Common myeloid progenitor, CD34-positive (primary cell): ENCODE results near the gene SPTLC3.
"Not testable (repeated sequence)": the region's sequence is repeated elsewhere in the genome, so short reads cannot be mapped to it uniquely, and the experiment has no call there.

Experiments used
- CTCF ChIA-PET: fragments of 350-600 bp; sonication (Branson Sonifier 250); formaldehyde crosslinking; loops from one replicate; lab custom pipeline; 2021; ENCODE audit warnings: antibody characterized with exemption; lab: Charles Lee
- POLR2A ChIA-PET: fragments of 350-600 bp; sonication (Branson Sonifier 250); formaldehyde crosslinking; loops from one replicate; lab custom pipeline; 2021; ENCODE audit warnings: antibody characterized with exemption; lab: Charles Lee
- DNase-seq, 3 donors: peaks; one replicate each; pipeline versions ENCODE4 v3.0.0 to v3.0.0-alpha.2; 2013
- H3K27ac ChIP-seq, 2 experiments: 1 replicate in 1 of 2; 2 replicates in 1 of 2; pipeline ENCODE4 v1.7.0; 2013; ENCODE audit warnings: inconsistent platforms in 2 of 2, low read length in 2 of 2, mild to moderate bottlenecking in 2 of 2, low read depth in 1 of 2, moderate library complexity in 1 of 2; ENCODE audit not compliant: severe bottlenecking in 2 of 2, insufficient read depth in 1 of 2, poor library complexity in 1 of 2
- H3K27me3 ChIP-seq, 5 experiments: replicated peaks in 2 of 5; 1 replicate in 3 of 5; 2 replicates in 2 of 5; pipeline versions ENCODE4 v1.6.1 to v1.7.0; 2013; ENCODE audit warnings: low read length in 4 of 5, mild to moderate bottlenecking in 2 of 5, moderate library complexity in 2 of 5, inconsistent platforms in 1 of 5; ENCODE audit not compliant: insufficient read depth in 5 of 5, control insufficient read depth in 4 of 5
- H3K36me3 ChIP-seq, 4 experiments: 1 replicate in 2 of 4; 2 replicates in 2 of 4; pipeline versions ENCODE4 v1.6.1 to v1.7.0; 2013; ENCODE audit warnings: low read length in 3 of 4, control low read depth in 1 of 4, mild to moderate bottlenecking in 1 of 4; ENCODE audit not compliant: control insufficient read depth in 4 of 4, insufficient read depth in 4 of 4
- H3K4me1 ChIP-seq, 4 experiments: 1 replicate in 3 of 4; 2 replicates in 1 of 4; pipeline versions ENCODE4 v1.6.1 to v1.7.1; 2013; ENCODE audit warnings: low read length in 3 of 4, mild to moderate bottlenecking in 3 of 4, control low read depth in 1 of 4, inconsistent platforms in 1 of 4, moderate library complexity in 1 of 4; ENCODE audit not compliant: control insufficient read depth in 4 of 4, insufficient read depth in 4 of 4; ENCODE audit errors: control extremely low read depth in 1 of 4
- H3K4me3 ChIP-seq, 7 experiments: 1 replicate in 4 of 7; 2 replicates in 3 of 7; pipeline versions ENCODE4 v1.5.1 to v1.7.0; 2013; ENCODE audit warnings: mild to moderate bottlenecking in 7 of 7, low read length in 6 of 7, moderate library complexity in 6 of 7, inconsistent platforms in 2 of 7, low read depth in 2 of 7, control low read depth in 1 of 7; ENCODE audit not compliant: insufficient read depth in 4 of 7, control insufficient read depth in 1 of 7; ENCODE audit errors: extremely low read depth in 1 of 7
- H3K9me3 ChIP-seq, 5 experiments: 1 replicate in 4 of 5; 2 replicates in 1 of 5; pipeline versions ENCODE4 v1.6.1 to v1.7.1; 2013; ENCODE audit warnings: low read length in 4 of 5, mild to moderate bottlenecking in 2 of 5, inconsistent platforms in 1 of 5, low read depth in 1 of 5, moderate library complexity in 1 of 5; ENCODE audit not compliant: control insufficient read depth in 4 of 5, insufficient read depth in 2 of 5; ENCODE audit errors: control extremely low read depth in 1 of 5
- WGBS: methylation state at CpG from one replicate; pipeline ENCODE4 v1.1.5; 2013; ENCODE audit not compliant: insufficient coverage; 5-methylcytosine and 5-hydroxymethylcytosine counted together

Gene SPTLC3

DNA sequence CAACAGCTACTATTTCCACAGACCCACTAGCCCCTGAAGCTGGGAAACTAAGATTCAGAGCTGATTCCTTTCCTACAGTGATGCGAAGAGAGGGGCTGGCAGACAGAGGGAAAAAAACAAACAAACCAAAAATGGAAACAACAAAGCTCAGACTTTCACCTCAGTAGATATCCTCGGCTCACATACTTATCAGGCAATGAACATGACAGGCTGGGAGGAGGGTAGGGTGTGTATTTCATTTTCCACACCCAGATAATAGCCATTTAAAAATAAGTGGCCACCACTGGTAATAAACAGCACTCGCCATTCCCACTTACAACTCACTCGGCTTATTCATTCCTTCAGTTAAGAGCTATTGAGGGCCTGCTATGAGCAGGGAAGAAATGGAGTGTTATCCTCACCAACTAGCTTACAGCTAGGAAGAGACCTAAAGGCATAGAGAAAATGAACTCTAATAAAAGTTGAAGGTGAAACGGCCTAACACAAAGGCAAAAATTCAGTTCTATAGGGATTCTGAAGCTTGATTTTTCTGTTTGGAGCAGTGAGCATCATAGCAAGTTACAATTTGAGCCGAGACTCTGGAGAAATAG, 32.0 kb upstream of the SPTLC3 start:
- ChIA-PET POLR2A (no interaction called here), CTCF (interaction anchor here (1.1 to 2.4 kb wide), 4 partner anchors 8 to 133 kb away, joined by 3 to 9 read pairs (median 4); no protein-coding TSS in a partner anchor)
- no peak overlapping the region for H3K4me3 ChIP-seq
- DNase-seq, result no peak
- H3K27me3 ChIP-seq, result peaks cover 0 to 3% (median 0%) of the 10 kb centered on the region in 5 experiments
- H3K27ac ChIP-seq, result no peak overlapping the region
- WGBS, result 91% methylated on average over 2 of the region's 6 CpGs
- no peaks in the 10 kb centered on the region for H3K36me3 ChIP-seq
- no peaks in the 10 kb centered on the region for H3K4me1 ChIP-seq
- no peaks in the 10 kb centered on the region for H3K9me3 ChIP-seq

DNA sequence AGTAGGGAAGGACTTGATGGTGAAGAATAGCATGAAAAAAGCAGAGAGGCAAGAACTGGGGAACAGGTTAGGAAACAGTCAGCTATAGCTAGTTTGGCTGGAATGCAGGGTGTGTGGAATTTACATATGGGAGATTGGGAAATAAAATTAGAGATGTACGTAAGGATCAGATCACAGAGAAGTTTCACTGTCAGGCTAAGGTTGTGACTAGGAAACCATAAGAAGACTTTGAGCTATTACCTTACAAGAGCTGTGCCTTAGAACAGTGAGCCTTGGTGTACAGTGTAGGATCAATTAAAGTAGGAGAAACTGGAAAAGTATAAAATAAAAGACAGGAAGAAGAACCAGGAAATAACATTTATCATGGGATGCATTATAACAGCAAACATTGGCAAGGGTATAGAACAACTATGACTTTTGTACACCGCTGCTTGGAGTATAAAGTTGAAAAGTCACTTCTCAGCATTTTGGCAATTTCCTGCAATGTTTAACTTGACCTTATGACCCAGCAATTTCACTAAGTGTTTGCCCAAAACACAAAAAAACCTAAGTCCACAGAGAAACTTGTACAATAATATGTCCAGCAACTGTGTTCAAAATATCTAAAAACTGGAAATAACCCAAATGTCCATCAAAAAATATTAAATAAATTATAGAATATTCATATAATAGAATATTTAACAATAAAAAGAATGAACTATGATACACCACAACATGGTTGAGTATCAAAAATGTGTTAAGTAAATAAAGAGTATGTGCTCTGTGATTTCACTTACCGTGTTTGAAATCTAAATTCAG, 31.2 kb upstream of the SPTLC3 start:
- POLR2A ChIA-PET, result no interaction called here
- H3K27ac ChIP-seq, result no peak overlapping the region
- no peaks in the 10 kb centered on the region for H3K36me3 ChIP-seq
- no peak for DNase-seq
- H3K4me1 ChIP-seq, result no peaks in the 10 kb centered on the region
- H3K4me3 ChIP-seq, result no peak overlapping the region
- H3K27me3 ChIP-seq, result peaks cover 0 to 3% (median 0%) of the 10 kb centered on the region in 5 experiments
- CTCF ChIA-PET, result interaction anchor here (1.1 to 2.4 kb wide), 4 partner anchors 9 to 132 kb away, joined by 3 to 9 read pairs (median 4); no protein-coding TSS in a partner anchor
- H3K9me3 ChIP-seq, result no peaks in the 10 kb centered on the region
- 100% methylated on average over 1 of the region's 3 CpGs for WGBS

- no CpG with 5 or more reads among the region's 1 CpG for WGBS
- Histone ChIP-seq H3K4me1 (no peaks in the 10 kb centered on the region), H3K9me3 (no peaks in the 10 kb centered on the region), H3K36me3 (no peaks in the 10 kb centered on the region), H3K27ac (no peak overlapping the region), H3K4me3 (no peak overlapping the region), H3K27me3 (peaks cover 0 to 3% (median 0%) of the 10 kb centered on the region in 5 experiments)
- ChIA-PET POLR2A (no interaction called here), CTCF (interaction anchor here (0.9 to 1.1 kb wide), 2 partner anchors 53 to 55 kb away, joined by 3 read pairs; no protein-coding TSS in a partner anchor)
- DNase-seq, result no peak
Measured at GRCh38 chr20:12978126-12978394, 30.7 kb upstream of the SPTLC3 start.

DNA sequence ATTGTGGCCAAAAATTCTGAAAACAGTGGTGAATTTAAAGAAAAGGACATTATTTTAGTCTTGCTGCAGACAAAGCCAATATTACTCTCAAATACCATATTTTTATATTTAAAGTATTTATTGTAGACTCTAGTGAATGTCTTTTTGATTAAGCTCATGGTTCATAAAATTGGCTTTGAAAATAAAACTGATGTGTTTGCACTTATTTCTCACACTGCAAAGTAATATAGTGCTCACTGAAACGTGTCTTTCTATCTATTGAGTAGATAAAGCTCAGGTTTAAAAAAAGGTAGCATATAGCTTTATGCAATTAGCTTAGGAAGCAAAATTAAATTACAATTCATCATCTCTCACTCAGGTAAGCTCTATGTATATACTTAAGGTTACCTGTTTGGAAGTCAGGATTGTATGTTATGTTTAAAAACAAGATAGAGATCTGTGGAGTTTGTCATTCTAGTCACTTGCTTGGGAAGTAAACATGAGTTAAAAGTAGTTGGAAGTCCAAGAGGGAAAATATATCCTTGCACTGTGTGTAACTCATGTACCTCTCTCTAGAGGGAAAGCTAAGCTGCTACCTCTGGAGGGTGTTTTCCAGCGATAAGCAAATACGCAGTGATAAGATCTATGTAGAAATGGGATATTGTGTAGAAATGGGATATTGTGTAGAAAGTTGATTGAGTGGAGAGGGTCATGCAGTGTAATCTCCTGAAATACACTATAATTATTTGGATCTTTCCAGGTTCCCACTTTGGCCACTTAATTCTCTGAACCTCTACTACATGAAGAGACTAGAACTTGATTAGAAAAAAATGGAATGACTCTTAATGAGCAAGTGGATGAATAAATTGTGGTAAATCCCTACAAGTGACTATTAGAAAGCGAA, 29.9 kb upstream of the SPTLC3 start:
- CTCF ChIA-PET, result interaction anchor here (0.8 to 1.1 kb wide), 3 partner anchors 9 to 55 kb away, joined by 3 read pairs; no protein-coding TSS in a partner anchor
- DNase-seq, result no peak
- Histone ChIP-seq H3K36me3 (no peaks in the 10 kb centered on the region), H3K4me1 (no peaks in the 10 kb centered on the region), H3K4me3 (no peak overlapping the region), H3K9me3 (no peaks in the 10 kb centered on the region), H3K27ac (no peak overlapping the region), H3K27me3 (peaks cover 0 to 3% (median 0%) of the 10 kb centered on the region in 5 experiments)
- no CpG with 5 or more reads among the region's 4 CpGs for WGBS
- POLR2A ChIA-PET, result no interaction called here

GRCh38 chr20:12979713-12980112, 29.1 kb upstream of the SPTLC3 start:
- DNase-seq, H3K4me3 ChIP-seq, H3K27me3 ChIP-seq, H3K36me3 ChIP-seq, CTCF ChIA-PET, H3K27ac ChIP-seq, H3K9me3 ChIP-seq, H3K4me1 ChIP-seq: not testable (repeated sequence)
- no CpG with 5 or more reads among the region's 3 CpGs for WGBS
- POLR2A ChIA-PET, result interaction anchor here (0.6 kb wide), 1 partner anchor 798 kb away, joined by 3 read pairs; no protein-coding TSS in a partner anchor

- H3K36me3 ChIP-seq, result no peaks in the 10 kb centered on the region
- no peak overlapping the region for H3K27ac ChIP-seq
- no peaks in the 10 kb centered on the region for H3K9me3 ChIP-seq
- no peaks in the 10 kb centered on the region for H3K4me1 ChIP-seq
- DNase-seq, result no peak
- no peak overlapping the region for H3K4me3 ChIP-seq
- WGBS, result no CpG with 5 or more reads among the region's 2 CpGs
- H3K27me3 ChIP-seq, result peaks cover 0 to 2% (median 0%) of the 10 kb centered on the region in 5 experiments
- POLR2A ChIA-PET, result no interaction called here
- CTCF ChIA-PET, result no interaction called here
Measured at GRCh38 chr20:12982098-12982497, 26.7 kb upstream of the SPTLC3 start.
